ENCODE data around the gene SPATA13.

DNA sequence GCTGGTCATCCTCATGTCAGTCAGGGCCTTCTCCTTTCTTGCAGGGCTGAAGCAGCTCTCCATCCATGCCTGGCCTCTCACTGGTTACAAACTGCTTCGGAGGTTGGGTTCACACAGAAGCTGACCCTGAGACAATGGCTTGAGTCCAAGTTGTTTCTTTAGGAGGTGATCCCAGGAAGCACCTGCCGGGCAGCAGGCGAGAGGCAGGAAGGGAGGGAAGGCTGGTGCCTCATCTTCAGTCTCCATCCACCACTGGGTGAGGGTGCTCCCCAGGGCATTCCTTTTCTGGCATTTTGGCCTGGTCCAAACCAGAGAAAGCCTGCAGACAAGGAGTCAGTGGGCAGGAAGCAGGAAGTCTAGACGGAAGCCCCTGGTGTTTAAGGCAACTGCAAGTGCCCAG lies 17.6 kb upstream of the SPATA13 start:
- TF ChIP-seq, protein P1, sequence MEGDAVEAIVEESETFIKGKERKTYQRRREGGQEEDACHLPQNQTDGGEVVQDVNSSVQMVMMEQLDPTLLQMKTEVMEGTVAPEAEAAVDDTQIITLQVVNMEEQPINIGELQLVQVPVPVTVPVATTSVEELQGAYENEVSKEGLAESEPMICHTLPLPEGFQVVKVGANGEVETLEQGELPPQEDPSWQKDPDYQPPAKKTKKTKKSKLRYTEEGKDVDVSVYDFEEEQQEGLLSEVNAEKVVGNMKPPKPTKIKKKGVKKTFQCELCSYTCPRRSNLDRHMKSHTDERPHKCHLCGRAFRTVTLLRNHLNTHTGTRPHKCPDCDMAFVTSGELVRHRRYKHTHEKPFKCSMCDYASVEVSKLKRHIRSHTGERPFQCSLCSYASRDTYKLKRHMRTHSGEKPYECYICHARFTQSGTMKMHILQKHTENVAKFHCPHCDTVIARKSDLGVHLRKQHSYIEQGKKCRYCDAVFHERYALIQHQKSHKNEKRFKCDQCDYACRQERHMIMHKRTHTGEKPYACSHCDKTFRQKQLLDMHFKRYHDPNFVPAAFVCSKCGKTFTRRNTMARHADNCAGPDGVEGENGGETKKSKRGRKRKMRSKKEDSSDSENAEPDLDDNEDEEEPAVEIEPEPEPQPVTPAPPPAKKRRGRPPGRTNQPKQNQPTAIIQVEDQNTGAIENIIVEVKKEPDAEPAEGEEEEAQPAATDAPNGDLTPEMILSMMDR (IDR thresholded peaks at IDR 0.05): no peak
- TF ChIP-seq POLR2AphosphoS5 (IDR thresholded peaks at IDR 0.05) (no peak), POLR2A (IDR thresholded peaks at IDR 0.05) (no peak)
